GM12878 (cell line): ENCODE data around the gene GOLT1B. TPM values are rescaled to one million over a fixed set of nuclear protein-coding genes. Genes with fewer than 3 reads are reported as not detected.

Experiments used
- ATAC-seq: fragments of 200-7000 bp; cut with Tn5 transposase; 3 replicates; pipeline ENCODE4 v1.9.1; 2020; ENCODE audit warnings: mild to moderate bottlenecking, moderate library complexity
- BruUV-seq: library from RNA; stranded (reverse); fragments of 400-500 nt; replicated peaks from 2 replicates; lab custom pipeline; 2021; lab: Mats Ljungman, UMichigan
- CTCF ChIA-PET: fragments of 300-600 bp; sonication (Branson Sonifier 250); formaldehyde crosslinking; extraction: SDS; loops from one replicate; lab custom pipeline; 2021; ENCODE audit warnings: inconsistent platforms; lab: Yijun Ruan, JAX
- POLR2A ChIA-PET: fragments of 350-600 bp; formaldehyde crosslinking; extraction: SDS; loops from one replicate; lab custom pipeline; 2021; ENCODE audit warnings: inconsistent platforms; lab: Charles Lee
- RAD21 ChIA-PET: fragments of 300-600 bp; sonication (Branson Sonifier 250); formaldehyde crosslinking; loops from one replicate; lab custom pipeline; 2023; ENCODE audit warnings: antibody characterized with exemption; ENCODE audit not compliant: unreplicated experiment; lab: Charles Lee
- SMC1A ChIA-PET: fragments of 300-600 bp; sonication (Branson Sonifier 250); formaldehyde crosslinking; loops from one replicate; lab custom pipeline; 2023; ENCODE audit not compliant: unreplicated experiment, uncharacterized antibody; lab: Charles Lee
- DNase-seq: peaks from one replicate; pipeline ENCODE4 v3.0.0-alpha.2; 2011; ENCODE audit warnings: low read depth, low spot score
- FAIRE-seq: peaks from 3 replicates; lab custom pipeline; 2011; peaks lifted over from hg19 to GRCh38; lab: Jason Lieb, UNC
- H2AFZ ChIP-seq: 2 replicates; pipeline ENCODE4 v1.6.0; 2011; ENCODE audit warnings: low read depth, low read length, control low read depth; ENCODE audit not compliant: control insufficient read depth
- H3K27ac ChIP-seq: 2 replicates; pipeline ENCODE4 v1.5.1; 2011; ENCODE audit warnings: control low read depth; ENCODE audit not compliant: control insufficient read depth, insufficient read depth
- H3K27me3 ChIP-seq, 2 experiments: replicated peaks in 1 of 2; 2 replicates each; pipeline versions ENCODE4 v1.6.0 to v1.6.1; 2011; ENCODE audit warnings: low read length in 1 of 2; ENCODE audit not compliant: control insufficient read depth in 2 of 2, insufficient read depth in 2 of 2
- H3K36me3 ChIP-seq, 2 experiments: 2 replicates each; pipeline ENCODE4 v1.5.1; 2011; ENCODE audit warnings: low read length in 1 of 2; ENCODE audit not compliant: control insufficient read depth in 2 of 2, insufficient read depth in 2 of 2
- H3K4me1 ChIP-seq: 2 replicates; pipeline ENCODE4 v1.6.1; 2011; ENCODE audit warnings: mild to moderate bottlenecking, low read length, moderate library complexity, mixed read lengths; ENCODE audit not compliant: control insufficient read depth, insufficient read depth
- H3K4me2 ChIP-seq: 2 replicates; pipeline ENCODE4 v1.6.0; 2011; ENCODE audit warnings: control low read depth; ENCODE audit not compliant: control insufficient read depth, insufficient read depth
- H3K4me3 ChIP-seq: fragments of 200-600 bp; sonication (generic); 2 replicates; pipeline ENCODE4 v1.5.1; 2016
- H3K79me2 ChIP-seq: 2 replicates; pipeline ENCODE4 v1.6.0; 2011; ENCODE audit warnings: low read length; ENCODE audit not compliant: control insufficient read depth, insufficient read depth
- H3K9ac ChIP-seq: 2 replicates; pipeline ENCODE4 v1.8.0; 2011; ENCODE audit warnings: low read length, control low read depth, mixed read lengths; ENCODE audit not compliant: control insufficient read depth, insufficient read depth
- H3K9me3 ChIP-seq: replicated peaks from 3 replicates; pipeline ENCODE4 v1.5.1; 2011; ENCODE audit warnings: mild to moderate bottlenecking, low read length; ENCODE audit not compliant: control insufficient read depth, insufficient read depth
- H4K20me1 ChIP-seq: 2 replicates; pipeline ENCODE4 v1.6.0; 2011; ENCODE audit not compliant: control insufficient read depth, insufficient read depth
- KAT2A ChIP-seq: conservative IDR thresholded peaks from 2 replicates; pipeline ENCODE4 v1.6.1; 2011; ENCODE audit warnings: low read depth, low read length; ENCODE audit not compliant: control insufficient read depth
- LARP7 ChIP-seq: fragments of 450-650 bp; IDR thresholded peaks from 2 replicates; pipeline ENCODE4 v1.6.1; 2017; ENCODE audit warnings: mild to moderate bottlenecking
- RCOR1 ChIP-seq: conservative IDR thresholded peaks from 2 replicates; pipeline ENCODE4 v1.6.1; 2012; ENCODE audit warnings: low read depth, low read length, improper control_type of control experiment
- RELA ChIP-seq: fragments of 450-650 bp; IDR thresholded peaks from 2 replicates; pipeline ENCODE4 v1.8.0; 2014; ENCODE audit warnings: borderline replicate concordance; ENCODE audit not compliant: partially characterized antibody
- SIN3A ChIP-seq: IDR thresholded peaks from 2 replicates; pipeline ENCODE4 v1.6.1; 2012; ENCODE audit warnings: low read depth, low read length, improper control_type of control experiment
- SMAD1 ChIP-seq: fragments of 450-650 bp; IDR thresholded peaks from 2 replicates; pipeline ENCODE4 v1.6.1; 2018; ENCODE audit warnings: mild to moderate bottlenecking, low read depth; ENCODE audit not compliant: partially characterized antibody
- YBX1 ChIP-seq: fragments of 450-650 bp; IDR thresholded peaks from 2 replicates; pipeline ENCODE4 v1.6.1; 2016; ENCODE audit warnings: antibody characterized with exemption
- WGBS: methylation state at CpG from one replicate; pipeline ENCODE4 v1.1.6; 2016; ENCODE audit warnings: low lambda C conversion rate; ENCODE audit not compliant: insufficient replicate concordance, insufficient coverage; ENCODE audit errors: missing lambda C conversion rate; 5-methylcytosine and 5-hydroxymethylcytosine counted together
- in situ Hi-C: fragments of 300-500 bp; cut with MboI; formaldehyde crosslinking; loops from 9 replicates; pipeline ENCODE4 v1.14.3; 2018; ENCODE audit warnings: mixed read lengths
- intact Hi-C: fragments of 100-400 bp; cut with micrococcal nuclease; formaldehyde crosslinking; loops from one replicate; pipeline ENCODE4 v1.14.2; 2022; ENCODE audit not compliant: unreplicated experiment
- polyA plus RNA-seq, 11 experiments: library from polyadenylated mRNA; depleted of rRNA in 4 of 11; unstranded in 6 of 11; stranded (reverse) in 5 of 11; fragments of >200 nt; fragmentation: Nextera tagmentation in 4 of 11; fragmentation: Illumina TruSeq in 1 of 11; extraction: Ambion mirVana in 4 of 11; extraction: Trizol in 1 of 11; gene quantifications; 1 replicate in 1 of 11; 2 replicates in 10 of 11; pipeline versions ENCODE4 v1.2.1 to v1.2.3, GENCODE V29; 2011 to 2016; ENCODE audit warnings: inconsistent platforms in 2 of 11, missing spikeins in 2 of 11, low read depth in 1 of 11
- total RNA-seq, 4 experiments: library from RNA; depleted of rRNA in 3 of 4; stranded (reverse); fragments of >200 nt in 3 of 4; fragmentation: Illumina TruSeq in 1 of 4; extraction: Trizol in 1 of 4; gene quantifications; 2 replicates each; pipeline versions ENCODE4 v1.2.1 to v1.2.3, GENCODE V29; 2013 to 2021
- TF ChIP-seq, protein P1 (sequence below): fragments of 450-650 bp; IDR thresholded peaks from 2 replicates; pipeline ENCODE4 v1.6.1; 2018; ENCODE audit warnings: mild to moderate bottlenecking, low read depth, moderate library complexity; ENCODE audit not compliant: partially characterized antibody
- TF ChIP-seq, protein P2 (sequence below), 3 experiments: IDR thresholded peaks in 2 of 3; conservative IDR thresholded peaks in 1 of 3; 2 replicates each; pipeline ENCODE4 v1.5.1; 2011; ENCODE audit warnings: low read depth in 3 of 3, low read length in 3 of 3, mild to moderate bottlenecking in 3 of 3, control low read depth in 2 of 3, moderate library complexity in 2 of 3, inconsistent platforms in 1 of 3, mixed read lengths in 1 of 3; ENCODE audit not compliant: control insufficient read depth in 2 of 3, insufficient read depth in 1 of 3; ENCODE audit errors: extremely low read depth in 1 of 3
- TF ChIP-seq, protein P3 (sequence below): IDR thresholded peaks from 2 replicates; pipeline ENCODE4 v1.6.1; 2011; ENCODE audit warnings: borderline replicate concordance, low read depth, mild to moderate bottlenecking, moderate library complexity, mixed read lengths, low read length; ENCODE audit not compliant: insufficient read depth; ENCODE audit errors: extremely low read length
- TF ChIP-seq, protein P4 (sequence below): IDR thresholded peaks from 2 replicates; pipeline ENCODE4 v1.6.1; 2011; ENCODE audit warnings: mild to moderate bottlenecking, low read depth, low read length, moderate library complexity; ENCODE audit not compliant: insufficient replicate concordance

GOLT1B gene
- total and polyA plus RNA-seq, 10 of the 15 experiments (the other 5 are each of a cell fraction or from before 2014, with no cell fraction given): 18.3 to 77.4 (median 32.9) TPM

DNA sequence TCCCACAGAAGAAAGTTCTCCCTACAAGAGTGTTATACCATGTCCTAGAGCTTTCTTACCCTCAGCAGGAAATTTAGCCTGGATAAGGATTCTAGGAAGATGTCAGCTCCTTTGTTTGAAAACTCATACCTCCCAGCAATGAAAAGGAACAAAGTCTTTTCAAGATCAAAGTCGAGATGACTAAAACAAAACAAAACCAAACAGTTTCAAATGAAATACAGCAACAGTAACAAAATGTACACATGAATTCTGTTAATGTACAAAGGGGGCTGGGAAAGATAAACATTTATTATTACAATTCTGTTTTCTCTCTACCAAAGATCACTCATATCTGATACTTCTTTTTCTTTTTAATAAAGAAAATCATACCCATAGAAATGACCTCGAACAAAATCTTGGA, 61.3 kb downstream of the GOLT1B start:
- ChIA-PET POLR2A (no interaction called here), SMC1A (no interaction called here), CTCF (no interaction called here), RAD21 (no interaction called here)
- no peaks in the 10 kb centered on the region for H3K4me1 ChIP-seq
- no peak overlapping the region for H3K4me3 ChIP-seq
- FAIRE-seq (no peak), ATAC-seq (no peak), DNase-seq (no peak)
- no peaks in the 10 kb centered on the region for H4K20me1 ChIP-seq
- no peak overlapping the region for H3K4me2 ChIP-seq
- H3K27me3 ChIP-seq: no peaks in the 10 kb centered on the region
- intact Hi-C loops: no loop called here
- H3K9ac ChIP-seq: no peak overlapping the region
- no peak overlapping the region for H2AFZ ChIP-seq
- in situ Hi-C loops: no loop called here
- no peak overlapping the region for H3K27ac ChIP-seq
- no TSS peak for BruUV-seq
- WGBS: 0% methylated on average over 2 of the region's 2 CpGs
- H3K79me2 ChIP-seq: no peaks in the 10 kb centered on the region
- TF ChIP-seq RCOR1 (no peak), KAT2A (no peak), LARP7 (no peak), YBX1 (no peak), RELA (no peak), SMAD1 (no peak), SIN3A (no peak)
- TF ChIP-seq, protein P1, sequence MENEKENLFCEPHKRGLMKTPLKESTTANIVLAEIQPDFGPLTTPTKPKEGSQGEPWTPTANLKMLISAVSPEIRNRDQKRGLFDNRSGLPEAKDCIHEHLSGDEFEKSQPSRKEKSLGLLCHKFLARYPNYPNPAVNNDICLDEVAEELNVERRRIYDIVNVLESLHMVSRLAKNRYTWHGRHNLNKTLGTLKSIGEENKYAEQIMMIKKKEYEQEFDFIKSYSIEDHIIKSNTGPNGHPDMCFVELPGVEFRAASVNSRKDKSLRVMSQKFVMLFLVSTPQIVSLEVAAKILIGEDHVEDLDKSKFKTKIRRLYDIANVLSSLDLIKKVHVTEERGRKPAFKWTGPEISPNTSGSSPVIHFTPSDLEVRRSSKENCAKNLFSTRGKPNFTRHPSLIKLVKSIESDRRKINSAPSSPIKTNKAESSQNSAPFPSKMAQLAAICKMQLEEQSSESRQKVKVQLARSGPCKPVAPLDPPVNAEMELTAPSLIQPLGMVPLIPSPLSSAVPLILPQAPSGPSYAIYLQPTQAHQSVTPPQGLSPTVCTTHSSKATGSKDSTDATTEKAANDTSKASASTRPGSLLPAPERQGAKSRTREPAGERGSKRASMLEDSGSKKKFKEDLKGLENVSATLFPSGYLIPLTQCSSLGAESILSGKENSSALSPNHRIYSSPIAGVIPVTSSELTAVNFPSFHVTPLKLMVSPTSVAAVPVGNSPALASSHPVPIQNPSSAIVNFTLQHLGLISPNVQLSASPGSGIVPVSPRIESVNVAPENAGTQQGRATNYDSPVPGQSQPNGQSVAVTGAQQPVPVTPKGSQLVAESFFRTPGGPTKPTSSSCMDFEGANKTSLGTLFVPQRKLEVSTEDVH: no peak
- TF ChIP-seq, protein P2, sequence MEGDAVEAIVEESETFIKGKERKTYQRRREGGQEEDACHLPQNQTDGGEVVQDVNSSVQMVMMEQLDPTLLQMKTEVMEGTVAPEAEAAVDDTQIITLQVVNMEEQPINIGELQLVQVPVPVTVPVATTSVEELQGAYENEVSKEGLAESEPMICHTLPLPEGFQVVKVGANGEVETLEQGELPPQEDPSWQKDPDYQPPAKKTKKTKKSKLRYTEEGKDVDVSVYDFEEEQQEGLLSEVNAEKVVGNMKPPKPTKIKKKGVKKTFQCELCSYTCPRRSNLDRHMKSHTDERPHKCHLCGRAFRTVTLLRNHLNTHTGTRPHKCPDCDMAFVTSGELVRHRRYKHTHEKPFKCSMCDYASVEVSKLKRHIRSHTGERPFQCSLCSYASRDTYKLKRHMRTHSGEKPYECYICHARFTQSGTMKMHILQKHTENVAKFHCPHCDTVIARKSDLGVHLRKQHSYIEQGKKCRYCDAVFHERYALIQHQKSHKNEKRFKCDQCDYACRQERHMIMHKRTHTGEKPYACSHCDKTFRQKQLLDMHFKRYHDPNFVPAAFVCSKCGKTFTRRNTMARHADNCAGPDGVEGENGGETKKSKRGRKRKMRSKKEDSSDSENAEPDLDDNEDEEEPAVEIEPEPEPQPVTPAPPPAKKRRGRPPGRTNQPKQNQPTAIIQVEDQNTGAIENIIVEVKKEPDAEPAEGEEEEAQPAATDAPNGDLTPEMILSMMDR (IDR thresholded peaks at IDR 0.05 in 2 of 3, conservative IDR thresholded peaks at IDR 0.05 in 1 of 3; ENCODE audit: control insufficient read depth in 2 of 3, extremely low read depth in 1 of 3, insufficient read depth in 1 of 3, low read depth in 3 of 3, low read length in 3 of 3): no peak
- TF ChIP-seq, protein P3, sequence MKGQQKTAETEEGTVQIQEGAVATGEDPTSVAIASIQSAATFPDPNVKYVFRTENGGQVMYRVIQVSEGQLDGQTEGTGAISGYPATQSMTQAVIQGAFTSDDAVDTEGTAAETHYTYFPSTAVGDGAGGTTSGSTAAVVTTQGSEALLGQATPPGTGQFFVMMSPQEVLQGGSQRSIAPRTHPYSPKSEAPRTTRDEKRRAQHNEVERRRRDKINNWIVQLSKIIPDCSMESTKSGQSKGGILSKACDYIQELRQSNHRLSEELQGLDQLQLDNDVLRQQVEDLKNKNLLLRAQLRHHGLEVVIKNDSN: no peak
- TF ChIP-seq, protein P4, sequence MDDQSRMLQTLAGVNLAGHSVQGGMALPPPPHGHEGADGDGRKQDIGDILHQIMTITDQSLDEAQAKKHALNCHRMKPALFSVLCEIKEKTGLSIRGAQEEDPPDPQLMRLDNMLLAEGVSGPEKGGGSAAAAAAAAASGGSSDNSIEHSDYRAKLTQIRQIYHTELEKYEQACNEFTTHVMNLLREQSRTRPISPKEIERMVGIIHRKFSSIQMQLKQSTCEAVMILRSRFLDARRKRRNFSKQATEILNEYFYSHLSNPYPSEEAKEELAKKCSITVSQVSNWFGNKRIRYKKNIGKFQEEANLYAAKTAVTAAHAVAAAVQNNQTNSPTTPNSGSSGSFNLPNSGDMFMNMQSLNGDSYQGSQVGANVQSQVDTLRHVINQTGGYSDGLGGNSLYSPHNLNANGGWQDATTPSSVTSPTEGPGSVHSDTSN: no peak
- H3K36me3 ChIP-seq: no peaks in the 10 kb centered on the region
- no peaks in the 10 kb centered on the region for H3K9me3 ChIP-seq
